ENCODE results near the gene FLNC. TPM values are rescaled to one million over a fixed set of nuclear protein-coding genes. Genes with fewer than 3 reads are reported as not detected.

Gene FLNC
- total RNA-seq, 1 experiment from 2014 or later: 10.2 TPM

GRCh38 chr7:128882134-128882533 lies 51.9 kb downstream of the FLNC start:
- Histone ChIP-seq H3K9me3 (ENCODE audit: control insufficient read depth, insufficient read depth, low read depth, low read length) (no peaks in the 10 kb centered on the region), H3K27me3 (ENCODE audit: control insufficient read depth, insufficient read depth, low read length) (no peaks in the 10 kb centered on the region), H3K27ac (ENCODE audit: low read length) (no peak overlapping the region), H3K36me3 (ENCODE audit: control insufficient read depth, insufficient read depth, low read length) (no peaks in the 10 kb centered on the region), H3K4me3 (ENCODE audit: low read depth in 2 of 2, low read length in 2 of 2) (no peak overlapping the region), H3K4me1 (ENCODE audit: control insufficient read depth, insufficient read depth, low read length) (no peaks in the 10 kb centered on the region)
- no peak for DNase-seq (ENCODE audit: low read depth, low spot score)
- POLR2A ChIA-PET: no interaction called here
- no peak for TF ChIP-seq CTCF (IDR thresholded peaks at IDR 0.05)
- TF ChIP-seq POLR2AphosphoS5 (IDR thresholded peaks at IDR 0.05; ENCODE audit: low read depth, low read length): no peak
- TF ChIP-seq TCF7L2 (IDR thresholded peaks at IDR 0.05; ENCODE audit: low read depth, low read length): no peak
- TF ChIP-seq REST (IDR thresholded peaks at IDR 0.05; ENCODE audit: insufficient read depth in 1 of 2, low read depth in 2 of 2, low read length in 1 of 2): no peak
- TF ChIP-seq SIN3A (IDR thresholded peaks at IDR 0.05; ENCODE audit: borderline replicate concordance, insufficient read depth, low read depth, low read length): no peak
- in situ Hi-C loops (cut with HindIII; ENCODE audit: low pct_unique_long_range_greater_than_20kb, low sequenced_read_pairs): no loop called here
- ATAC-seq: no peak
- intact Hi-C loops (cut with micrococcal nuclease; ENCODE audit: unreplicated experiment): loop anchor here (5.0 to 10.0 kb wide), 3 partner anchors 90 to 275 kb away; partner anchors contain the start of gene CCDC136
- no TSS peak for BruUV-seq (replicated peaks)
- CTCF ChIA-PET: interaction anchor here (0.7 kb wide), 1 partner anchor 207 kb away, joined by 6 read pairs; no protein-coding TSS in a partner anchor

- CTCF ChIA-PET: interaction anchor here (0.7 to 1.4 kb wide), 3 partner anchors 10 to 24 kb away, joined by 3 read pairs; partner anchors contain the start of gene ATP6V1F
- POLR2A ChIA-PET: interaction anchor here (0.6 kb wide), 1 partner anchor 89 kb away, joined by 3 read pairs; no protein-coding TSS in a partner anchor
- no peaks in the 10 kb centered on the region for H3K36me3 ChIP-seq (ENCODE audit: control insufficient read depth, insufficient read depth, low read length)
- no peaks in the 10 kb centered on the region for H3K9me3 ChIP-seq (ENCODE audit: control insufficient read depth, insufficient read depth, low read depth, low read length)
- TF ChIP-seq REST (IDR thresholded peaks at IDR 0.05; ENCODE audit: insufficient read depth in 1 of 2, low read depth in 2 of 2, low read length in 1 of 2) (no peak), CTCF (IDR thresholded peaks at IDR 0.05) (peak; percentile 97)
- ATAC-seq (peak; percentile 75), DNase-seq (ENCODE audit: low read depth, low spot score) (peak; percentile 52)
- no peaks in the 10 kb centered on the region for H3K27me3 ChIP-seq (ENCODE audit: control insufficient read depth, insufficient read depth, low read length)
- H3K4me3 ChIP-seq (ENCODE audit: low read depth in 2 of 2, low read length in 2 of 2): no peak overlapping the region
- in situ Hi-C loops (cut with HindIII; ENCODE audit: low pct_unique_long_range_greater_than_20kb, low sequenced_read_pairs): no loop called here
- H3K27ac ChIP-seq (ENCODE audit: low read length): no peak overlapping the region
- no TSS peak for BruUV-seq (replicated peaks)
- intact Hi-C loops (cut with micrococcal nuclease; ENCODE audit: unreplicated experiment): loop anchor here (5.0 to 10.0 kb wide), 3 partner anchors 92 to 277 kb away; partner anchors contain the start of gene CCDC136
- H3K4me1 ChIP-seq (ENCODE audit: control insufficient read depth, insufficient read depth, low read length): no peaks in the 10 kb centered on the region
Measured at GRCh38 chr7:128883622-128884448, 53.6 kb downstream of the FLNC start.
